K562 (cell line): ENCODE data around the gene NARF. TPM values are rescaled to one million over a fixed set of nuclear protein-coding genes. Genes with fewer than 3 reads are reported as not detected.

Experiments used
- ATAC-seq: fragments of 200-7000 bp; cut with Tn5 transposase; 3 replicates; pipeline ENCODE4 v1.9.1; 2020; ENCODE audit warnings: moderate library complexity
- BruUV-seq: library from RNA; stranded (reverse); fragments of 400-500 nt; replicated peaks from 2 replicates; lab custom pipeline; 2021; lab: Mats Ljungman, UMichigan
- CTCF ChIA-PET: fragments of 300-600 bp; formaldehyde crosslinking; extraction: SDS; loops from one replicate; lab custom pipeline; 2021; ENCODE audit warnings: low intra/inter-chr PET ratio; lab: Yijun Ruan, JAX
- POLR2A ChIA-PET: fragments of 300-600, 350-650 bp; sonication (Branson Sonifier 250); formaldehyde crosslinking; extraction: SDS; loops from one replicate; lab custom pipeline; 2021; ENCODE audit warnings: antibody characterized with exemption, inconsistent platforms; lab: Yijun Ruan, JAX
- DNase-seq, 4 experiments: peaks; one replicate each; pipeline versions ENCODE4 v3.0.0 to v3.0.0-alpha.2; 2011 to 2018; ENCODE audit warnings: low spot score in 3 of 4, mixed read lengths in 3 of 4; ENCODE audit errors: extremely low read depth in 1 of 4
- FAIRE-seq: peaks from 2 replicates; lab custom pipeline; 2011; peaks lifted over from hg19 to GRCh38; lab: Jason Lieb, UNC
- H2AFZ ChIP-seq: 2 replicates; pipeline ENCODE4 v1.6.0; 2011; ENCODE audit warnings: low read depth, low read length, control low read depth, inconsistent platforms
- H3K27ac ChIP-seq: fragments of 200-600 bp; 3 replicates; pipeline ENCODE4 v1.8.0; 2011; ENCODE audit warnings: low read depth, mild to moderate bottlenecking, control low read depth, inconsistent platforms, low read length, moderate library complexity, mixed read lengths; ENCODE audit errors: extremely low read depth
- H3K27me3 ChIP-seq, 2 experiments: fragments of 300-600 bp in 1 of 2; 2 replicates in 1 of 2; 3 replicates in 1 of 2; pipeline versions ENCODE4 v1.6.0 to v1.8.0; 2011; ENCODE audit warnings: inconsistent platforms in 2 of 2, low read length in 2 of 2, mild to moderate bottlenecking in 1 of 2, mixed read lengths in 1 of 2, moderate library complexity in 1 of 2; ENCODE audit not compliant: control insufficient read depth in 2 of 2, insufficient read depth in 2 of 2
- H3K36me3 ChIP-seq: fragments of 300-600 bp; 3 replicates; pipeline ENCODE4 v1.8.0; 2011; ENCODE audit warnings: mild to moderate bottlenecking, low read length, inconsistent platforms; ENCODE audit not compliant: control insufficient read depth, insufficient read depth
- H3K4me1 ChIP-seq, 2 experiments: fragments of 200-600 bp in 1 of 2; replicated peaks in 1 of 2; 2 replicates in 1 of 2; 3 replicates in 1 of 2; pipeline versions ENCODE4 v1.5.1 to v1.8.0; 2011; ENCODE audit warnings: inconsistent platforms in 2 of 2, low read length in 2 of 2, mild to moderate bottlenecking in 1 of 2, mixed read lengths in 1 of 2, moderate library complexity in 1 of 2; ENCODE audit not compliant: control insufficient read depth in 2 of 2, insufficient read depth in 2 of 2
- H3K4me2 ChIP-seq: 2 replicates; pipeline ENCODE4 v1.6.1; 2011; ENCODE audit warnings: low read length, control low read depth, inconsistent platforms, mixed read lengths; ENCODE audit not compliant: insufficient read depth
- H3K4me3 ChIP-seq: fragments of 200-600 bp; sonication (generic), shearing (Covaris generic); 2 replicates; pipeline ENCODE4 v1.5.1; 2016; ENCODE audit warnings: control low read depth, inconsistent platforms
- H3K79me2 ChIP-seq: fragments of 200-600 bp; 3 replicates; pipeline ENCODE4 v1.8.0; 2011; ENCODE audit warnings: low read length, inconsistent platforms; ENCODE audit not compliant: control insufficient read depth, insufficient read depth
- H3K9ac ChIP-seq, 2 experiments: 2 replicates each; pipeline versions ENCODE4 v1.6.0 to v1.6.1; 2011; ENCODE audit warnings: low read depth in 2 of 2, low read length in 2 of 2, control low read depth in 1 of 2, inconsistent platforms in 1 of 2, mild to moderate bottlenecking in 1 of 2, mixed read lengths in 1 of 2; ENCODE audit not compliant: insufficient read depth in 1 of 2
- H3K9me1 ChIP-seq: one replicate; pipeline ENCODE4 v1.6.0; 2011; ENCODE audit warnings: inconsistent platforms, mild to moderate bottlenecking, low read length, moderate library complexity; ENCODE audit not compliant: control insufficient read depth, insufficient read depth
- H3K9me3 ChIP-seq: replicated peaks from 2 replicates; pipeline ENCODE4 v1.5.1; 2011; ENCODE audit warnings: low read depth, low read length, inconsistent platforms; ENCODE audit not compliant: control insufficient read depth, insufficient read depth
- H4K20me1 ChIP-seq: replicated peaks from 2 replicates; pipeline ENCODE4 v1.6.1; 2011; ENCODE audit warnings: low read length, inconsistent platforms, mixed read lengths; ENCODE audit not compliant: control insufficient read depth, insufficient read depth
- ASH1L ChIP-seq: fragments of 450-650 bp; IDR thresholded peaks from 2 replicates; pipeline ENCODE4 v1.6.1; 2018; ENCODE audit warnings: borderline replicate concordance, mild to moderate bottlenecking, low read depth; ENCODE audit not compliant: partially characterized antibody
- BRD9 ChIP-seq: fragments of 450-650 bp; IDR thresholded peaks from 2 replicates; pipeline ENCODE4 v1.6.1; 2018; ENCODE audit warnings: low read depth; ENCODE audit not compliant: partially characterized antibody
- CBX1 ChIP-seq: sonication (generic); IDR thresholded peaks from 2 replicates; pipeline ENCODE4 v1.6.1; 2016; ENCODE audit warnings: antibody characterized with exemption, low read depth, mild to moderate bottlenecking
- EP400 ChIP-seq: fragments of 450-650 bp; IDR thresholded peaks from 2 replicates; pipeline ENCODE4 v1.6.1; 2017; ENCODE audit warnings: antibody characterized with exemption, mild to moderate bottlenecking, moderate library complexity
- FOXA3 ChIP-seq, 2 experiments: fragments of 450-650 bp in 1 of 2; sonication (generic) in 1 of 2; formaldehyde crosslinking; IDR thresholded peaks in 1 of 2; conservative IDR thresholded peaks in 1 of 2; 2 replicates each; pipeline versions ENCODE4 v1.4.0 to v1.8.0; 2020 to 2022; ENCODE audit warnings: mild to moderate bottlenecking in 2 of 2, missing genetic modification reagents in 1 of 2
- HINFP ChIP-seq: fragments of 450-650 bp; conservative IDR thresholded peaks from 2 replicates; pipeline ENCODE4 v1.6.1; 2016; ENCODE audit warnings: missing genetic modification characterization, low read depth, mild to moderate bottlenecking, control low read depth, missing compliant biosample characterization
- MBD1 ChIP-seq: fragments of 250-450 bp; sonication (Bioruptor Pico); IDR thresholded peaks from 2 replicates; pipeline ENCODE4 v1.8.0; 2022; ENCODE audit warnings: inconsistent platforms
- MTA1 ChIP-seq: fragments of 450-650 bp; IDR thresholded peaks from 2 replicates; pipeline ENCODE4 v1.6.1; 2017; ENCODE audit warnings: borderline replicate concordance
- PCBP1 ChIP-seq: fragments of 200-400 bp; formaldehyde crosslinking; IDR thresholded peaks from 2 replicates; pipeline ENCODE4 v1.6.1; 2018; ENCODE audit warnings: mild to moderate bottlenecking, low read depth, low read length; ENCODE audit not compliant: poor library complexity, severe bottlenecking
- PREB ChIP-seq: sonication (generic); formaldehyde crosslinking; IDR thresholded peaks from 2 replicates; pipeline ENCODE4 v1.8.1; 2023; ENCODE audit warnings: mild to moderate bottlenecking, missing genetic modification reagents
- TCF15 ChIP-seq: fragments of 250-450 bp; sonication (Bioruptor Pico); IDR thresholded peaks from 2 replicates; pipeline ENCODE4 v1.8.0; 2022; ENCODE audit warnings: moderate library complexity, mild to moderate bottlenecking, inconsistent platforms
- TEAD1 ChIP-seq, 2 experiments: fragments of 450-650 bp in 1 of 2; sonication (generic) in 1 of 2; formaldehyde crosslinking; IDR thresholded peaks; 2 replicates each; pipeline versions ENCODE4 v1.4.0 to v1.8.0; 2020 to 2022; ENCODE audit warnings: mild to moderate bottlenecking in 2 of 2, missing genetic modification reagents in 1 of 2
- ZNF174 ChIP-seq: fragments of 250-450 bp; sonication (Bioruptor Pico); IDR thresholded peaks from 2 replicates; pipeline ENCODE4 v1.4.0; 2020; ENCODE audit warnings: mild to moderate bottlenecking
- ZNF41 ChIP-seq: fragments of 250-450 bp; sonication (Bioruptor Pico); conservative IDR thresholded peaks from 2 replicates; pipeline ENCODE4 v1.4.0; 2020; ENCODE audit warnings: mild to moderate bottlenecking
- WGBS: fragments of 100-300 bp; shearing (Covaris generic); methylation state at CpG from one replicate; pipeline ENCODE4 v1.1.6; 2016; ENCODE audit warnings: low coverage, mixed read lengths; ENCODE audit not compliant: insufficient coverage; ENCODE audit errors: missing lambda C conversion rate; 5-methylcytosine and 5-hydroxymethylcytosine counted together
- in situ Hi-C: fragments of 300-500 bp; cut with MboI; formaldehyde crosslinking; loops from 4 replicates; pipeline ENCODE4 v1.15.0; 2018; ENCODE audit warnings: inconsistent platforms, mixed read lengths
- intact Hi-C: fragments of 100-400 bp; cut with micrococcal nuclease; formaldehyde crosslinking; loops from 2 replicates; pipeline ENCODE4 v1.14.2; 2022
- polyA plus RNA-seq, 8 experiments: library from polyadenylated mRNA; depleted of rRNA in 4 of 8; stranded (reverse) in 5 of 8; unstranded in 3 of 8; fragments of >200 nt; fragmentation: Nextera tagmentation in 2 of 8; fragmentation: Illumina TruSeq in 1 of 8; extraction: Ambion mirVana in 2 of 8; extraction: Trizol in 1 of 8; gene quantifications; 2 replicates each; pipeline versions ENCODE4 v1.2.1 to v1.2.3, GENCODE V29; 2011 to 2014; ENCODE audit warnings: inconsistent platforms in 1 of 8, missing spikeins in 1 of 8
- total RNA-seq, 7 experiments: library from RNA; depleted of rRNA in 6 of 7; stranded (reverse); fragments of >200 nt in 6 of 7; fragmentation: Illumina TruSeq in 2 of 7; extraction: Trizol in 2 of 7; gene quantifications; 2 replicates each; pipeline versions ENCODE4 v1.2.1 to v1.2.3, GENCODE V29; 2011 to 2021; ENCODE audit warnings: low replicate concordance in 1 of 7
- TF ChIP-seq, protein P1 (sequence below): fragments of 250-450 bp; sonication (Bioruptor Pico); IDR thresholded peaks from 2 replicates; pipeline ENCODE4 v1.8.0; 2021; ENCODE audit warnings: moderate library complexity, mild to moderate bottlenecking, inconsistent platforms

The NARF gene
- total and polyA plus RNA-seq, 9 of the 15 experiments (the other 6 are each of a cell fraction or from before 2014, with no cell fraction given), result 60.4 to 423 (median 132) TPM

DNA sequence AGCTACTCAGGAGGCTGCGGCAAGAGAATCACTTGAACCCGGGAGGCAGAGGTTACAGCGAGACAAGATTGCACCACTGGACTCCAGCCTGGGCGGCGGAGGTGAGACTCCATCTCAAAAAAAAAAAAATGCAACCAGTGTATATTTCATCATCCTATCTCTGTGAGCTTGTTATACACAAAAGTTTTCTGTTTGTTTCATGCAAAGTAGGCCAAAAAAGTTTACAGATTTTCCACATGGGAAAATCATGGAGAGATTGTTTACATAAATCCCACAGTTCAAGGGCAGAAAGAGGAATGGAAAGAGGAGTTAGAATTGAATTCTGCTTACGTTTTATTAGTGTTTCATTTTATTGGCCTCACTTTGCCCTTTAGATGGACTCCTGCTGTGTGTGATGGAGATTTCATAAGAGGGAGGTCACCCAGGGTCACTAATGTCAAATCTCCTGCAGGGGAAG lies 24.7 kb downstream of the NARF start:
- Histone ChIP-seq H3K4me1 (peaks cover 0 to 18% of the 10 kb centered on the region in 2 experiments; a peak in 2 of 5 replicates), H3K27me3 (no peaks in the 10 kb centered on the region), H3K36me3 (peaks cover 94% of the 10 kb centered on the region), H3K4me2 (no peak overlapping the region), H3K27ac (no peak overlapping the region), H3K79me2 (0 out of 3 replicates have a peak, but pooled peaks cover under 1% of the 10 kb centered on the region), H4K20me1 (no peaks in the 10 kb centered on the region; the same call in 1 of the 2 replicates), H3K9me1 (peaks cover 4% of the 10 kb centered on the region), H3K9ac (no peak overlapping the region), H2AFZ (no peak overlapping the region)
- ChIA-PET CTCF (no interaction called here), POLR2A (no interaction called here)
- intact Hi-C loops, result no loop called here
- BruUV-seq, result no TSS peak
- FAIRE-seq, result no peak
- WGBS, result 87% methylated on average over 4 of the region's 6 CpGs
- TF ChIP-seq BRD9 (no peak), MTA1 (no peak), FOXA3 (CRISPR knock-in tag; conservative IDR thresholded peaks at IDR 0.05 in 1 of 2, IDR thresholded peaks at IDR 0.05 in 1 of 2) (no peak), CBX1 (no peak), TCF15 (CRISPR knock-in tag) (no peak), PCBP1 (no peak), HINFP (tag) (no peak), ZNF174 (no peak), EP400 (no peak), ZNF41 (CRISPR knock-in tag) (no peak), ASH1L (no peak), TEAD1 (CRISPR knock-in tag; IDR thresholded peaks at IDR 0.05) (no peak), PREB (CRISPR knock-in tag) (no peak), MBD1 (CRISPR knock-in tag) (no peak)
- TF ChIP-seq, protein P1, sequence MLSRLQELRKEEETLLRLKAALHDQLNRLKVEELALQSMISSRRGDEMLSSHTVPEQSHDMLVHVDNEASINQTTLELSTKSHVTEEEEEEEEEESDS (CRISPR knock-in tag), result no peak
- TF ChIP-seq, all 486 proteins: peak for 0
- DNase-seq, result no peak
- H3K9me3 ChIP-seq, result no peaks in the 10 kb centered on the region
- in situ Hi-C loops, result no loop called here
- no peak overlapping the region for H3K4me3 ChIP-seq
- ATAC-seq, result no peak
